Lung (tissue), 12 donors: ENCODE measurements around the gene PHIP. TPM values are rescaled to one million over a fixed set of nuclear protein-coding genes. Genes with fewer than 3 reads are reported as not detected.

ENCODE experiments used
- ATAC-seq: fragments of 200-7000 bp; cut with Tn5 transposase; one replicate; pipeline ENCODE4 v1.9.1; 2020; ENCODE audit warnings: moderate number of reproducible peaks; ENCODE audit not compliant: insufficient read depth, low FRiP score
- DNase-seq, 3 donors: peaks; one replicate each; pipeline ENCODE4 v3.0.0-alpha.2; 2013 to 2017
- H3K27ac ChIP-seq, 2 donors: one replicate each; pipeline ENCODE4 v1.5.1; 2013; ENCODE audit warnings: mild to moderate bottlenecking in 2 of 2, moderate library complexity in 2 of 2, control low read depth in 1 of 2, inconsistent platforms in 1 of 2, low read depth in 1 of 2, low read length in 1 of 2
- H3K27me3 ChIP-seq, 3 donors: one replicate each; pipeline ENCODE4 v1.5.1; 2013; ENCODE audit warnings: low read length in 2 of 3; ENCODE audit not compliant: control insufficient read depth in 3 of 3, insufficient read depth in 3 of 3
- H3K36me3 ChIP-seq, 4 donors: one replicate each; pipeline ENCODE4 v1.5.1; 2013; ENCODE audit warnings: low read length in 4 of 4, mild to moderate bottlenecking in 1 of 4, moderate library complexity in 1 of 4; ENCODE audit not compliant: control insufficient read depth in 4 of 4, insufficient read depth in 4 of 4
- H3K4me1 ChIP-seq, 5 donors: one replicate each; pipeline ENCODE4 v1.5.1; 2013; ENCODE audit warnings: low read length in 5 of 5, mild to moderate bottlenecking in 2 of 5, moderate library complexity in 1 of 5; ENCODE audit not compliant: control insufficient read depth in 5 of 5, insufficient read depth in 5 of 5
- H3K4me3 ChIP-seq: one replicate; pipeline ENCODE4 v1.5.1; 2013; ENCODE audit warnings: mild to moderate bottlenecking, control low read depth, moderate library complexity
- H3K9ac ChIP-seq, 2 donors: one replicate each; pipeline ENCODE4 v1.5.1; 2013; ENCODE audit warnings: low read length in 2 of 2, control low read depth in 1 of 2; ENCODE audit not compliant: insufficient read depth in 1 of 2
- H3K9me3 ChIP-seq, 4 donors: one replicate each; pipeline ENCODE4 v1.5.1; 2013; ENCODE audit warnings: low read length in 3 of 4, mild to moderate bottlenecking in 1 of 4, moderate library complexity in 1 of 4; ENCODE audit not compliant: control insufficient read depth in 4 of 4, insufficient read depth in 3 of 4
- CTCF ChIP-seq: IDR thresholded peaks from 2 replicates; pipeline ENCODE4 v1.5.1; 2012; ENCODE audit warnings: mild to moderate bottlenecking; ENCODE audit errors: control extremely low read depth, extremely low read depth
- WGBS, 2 donors: extraction: QIAGEN DNeasy Blood & Tissue Kit; methylation state at CpG; one replicate each; pipeline ENCODE4 v1.1.7; 2013; 5-methylcytosine and 5-hydroxymethylcytosine counted together
- polyA plus RNA-seq, 2 donors: library from polyadenylated mRNA; stranded (reverse); fragments of 200-250 nt; gene quantifications; one replicate each; pipeline ENCODE4 v1.2.1, GENCODE V29; 2013
- total RNA-seq, 2 donors: library from RNA; depleted of rRNA in 1 of 2; stranded (reverse); fragments of >200 nt in 1 of 2; gene quantifications; one replicate each; pipeline ENCODE4 v1.2.1, GENCODE V29; 2014 to 2021
- donor health status: control.
- donor health status: control.
- donor health status: Bipolar disorder and iron deficiency.
- donor health status: healthy.
- donor health status: DM: yes; HTN: yes; CAD: no.

Gene PHIP
- total and polyA plus RNA-seq, 4 donors = 7.0 to 125 (median 19.1) TPM

GRCh38 chr6:79073888-79074287 is 4.2 kb downstream of the PHIP start:
- WGBS, 2 donors = 78% methylated on average over 1 of the region's 1 CpG
- H3K4me3 ChIP-seq = no peak overlapping the region

GRCh38 chr6:79072640-79073181 is 5.3 kb downstream of the PHIP start:
- TF ChIP-seq CTCF = no peak
- Histone ChIP-seq H3K27me3 (no peaks in the 10 kb centered on the region), H3K9me3 (no peaks in the 10 kb centered on the region), H3K4me3 (no peak overlapping the region), H3K4me1 (peaks cover 3 to 36% (median 9%) of the 10 kb centered on the region in 5 donors), H3K36me3 (peaks cover 0 to 2% (median under 1%) of the 10 kb centered on the region in 4 donors), H3K9ac (no peak overlapping the region), H3K27ac (no peak overlapping the region)
- WGBS, 2 donors = 95 to 97% methylated on average over 3 of the region's 3 CpGs
- DNase-seq = no peak
- no peak for ATAC-seq

More at GRCh38 chr6:79073888-79074287, 4.2 kb downstream of the PHIP start:
- Histone ChIP-seq H3K9ac (peak overlapping the region in 1 of 2 donors; percentile 47), H3K27me3 (no peaks in the 10 kb centered on the region), H3K4me1 (peaks cover 0 to 36% (median 9%) of the 10 kb centered on the region in 5 donors), H3K27ac (no peak overlapping the region), H3K36me3 (peaks cover 0 to 3% (median 2%) of the 10 kb centered on the region in 4 donors), H3K9me3 (no peaks in the 10 kb centered on the region)
- no peak for TF ChIP-seq CTCF
- DNase-seq = peak in 1 of 3 donors; percentile 29
- ATAC-seq = no peak

GRCh38 chr6:79071547-79071946 is 6.5 kb downstream of the PHIP start:
- Histone ChIP-seq H3K4me1 (peaks cover 3 to 36% (median 9%) of the 10 kb centered on the region in 5 donors), H3K27me3 (no peaks in the 10 kb centered on the region), H3K27ac (no peak overlapping the region), H3K36me3 (peaks cover 0 to 2% (median under 1%) of the 10 kb centered on the region in 4 donors), H3K9me3 (no peaks in the 10 kb centered on the region), H3K9ac (no peak overlapping the region), H3K4me3 (no peak overlapping the region)
- no peak for TF ChIP-seq CTCF
- no peak for DNase-seq
- ATAC-seq = no peak
